Naive thymus-derived CD4-positive, alpha-beta T cell (primary cell): ENCODE measurements around the gene MGAT4B. TPM values are rescaled to one million over a fixed set of nuclear protein-coding genes. Genes with fewer than 3 reads are reported as not detected.
A peak's percentile ranks its signal among the peaks of the same experiment; 100 is the strongest.
"Not testable (repeated sequence)": the region's sequence is repeated elsewhere in the genome, so short reads cannot be mapped to it uniquely, and the experiment has no call there.

Source experiments
- ATAC-seq: fragments of 150-1000 bp; cut with Tn5 transposase; 2 replicates; pipeline ENCODE4 v1.10.0; 2021; ENCODE audit warnings: mild to moderate bottlenecking, moderate library complexity
- CTCF ChIA-PET: fragments of 350-600 bp; sonication (Branson Sonifier 250); formaldehyde crosslinking; loops from one replicate; lab custom pipeline; 2021; ENCODE audit warnings: antibody characterized with exemption; lab: Charles Lee
- POLR2A ChIA-PET: fragments of 350-600 bp; sonication (Branson Sonifier 250); formaldehyde crosslinking; loops from one replicate; lab custom pipeline; 2021; ENCODE audit warnings: antibody characterized with exemption, inconsistent platforms; lab: Charles Lee
- DNase-seq, 9 donors: peaks; one replicate each; pipeline versions ENCODE4 v3.0.0 to v3.0.0-alpha.2; 2020 to 2022; ENCODE audit warnings: mixed read lengths in 1 of 9
- H3K27ac ChIP-seq: one replicate; pipeline ENCODE4 v1.7.0; 2013; ENCODE audit warnings: mild to moderate bottlenecking, low read depth, low read length, moderate library complexity
- H3K27me3 ChIP-seq, 2 donors: one replicate each; pipeline ENCODE4 v1.7.0; 2013; ENCODE audit warnings: low read length in 2 of 2, mild to moderate bottlenecking in 2 of 2, moderate library complexity in 2 of 2; ENCODE audit not compliant: control insufficient read depth in 2 of 2, insufficient read depth in 2 of 2
- H3K36me3 ChIP-seq, 3 experiments: 1 replicate in 2 of 3; 2 replicates in 1 of 3; pipeline ENCODE4 v1.7.0; 2013; ENCODE audit warnings: low read length in 3 of 3, mild to moderate bottlenecking in 3 of 3, moderate library complexity in 1 of 3; ENCODE audit not compliant: insufficient read depth in 3 of 3, control insufficient read depth in 2 of 3
- H3K4me1 ChIP-seq, 2 donors: one replicate each; pipeline ENCODE4 v1.7.0; 2013; ENCODE audit warnings: low read length in 2 of 2, mild to moderate bottlenecking in 2 of 2, moderate library complexity in 1 of 2; ENCODE audit not compliant: control insufficient read depth in 2 of 2, insufficient read depth in 2 of 2
- H3K4me3 ChIP-seq: 2 replicates; pipeline ENCODE4 v1.7.0; 2013; ENCODE audit warnings: mild to moderate bottlenecking, low read length
- H3K9me3 ChIP-seq, 3 experiments: 1 replicate in 2 of 3; 2 replicates in 1 of 3; pipeline ENCODE4 v1.7.0; 2013; ENCODE audit warnings: low read length in 3 of 3; ENCODE audit not compliant: control insufficient read depth in 2 of 3
- H3K27ac Mint-ChIP-seq, 9 donors: one replicate each; pipeline ENCODE4 v1.8.0; 2020 to 2022; ENCODE audit warnings: mixed read lengths in 9 of 9, mild to moderate bottlenecking in 8 of 9, moderate library complexity in 5 of 9, inconsistent platforms in 2 of 9
- H3K27me3 Mint-ChIP-seq, 5 donors: one replicate each; pipeline ENCODE4 v1.8.0; 2021 to 2022; ENCODE audit warnings: mixed read lengths in 5 of 5, mild to moderate bottlenecking in 1 of 5
- H3K36me3 Mint-ChIP-seq, 5 donors: one replicate each; pipeline ENCODE4 v1.8.0; 2020 to 2022; ENCODE audit warnings: mixed read lengths in 5 of 5, mild to moderate bottlenecking in 3 of 5, inconsistent platforms in 1 of 5
- H3K4me1 Mint-ChIP-seq, 7 donors: one replicate each; pipeline ENCODE4 v1.8.0; 2020 to 2022; ENCODE audit warnings: mixed read lengths in 7 of 7, mild to moderate bottlenecking in 3 of 7, inconsistent platforms in 1 of 7
- H3K4me3 Mint-ChIP-seq, 10 donors: one replicate each; pipeline ENCODE4 v1.8.0; 2020 to 2022; ENCODE audit warnings: mild to moderate bottlenecking in 10 of 10, mixed read lengths in 10 of 10, moderate library complexity in 6 of 10, inconsistent platforms in 2 of 10
- H3K9me3 Mint-ChIP-seq, 11 donors: one replicate each; pipeline ENCODE4 v1.8.0; 2020 to 2022; ENCODE audit warnings: mixed read lengths in 11 of 11, mild to moderate bottlenecking in 4 of 11, inconsistent platforms in 1 of 11, moderate library complexity in 1 of 11
- intact Hi-C, 2 donors: fragments of 100-400 bp; cut with micrococcal nuclease; formaldehyde crosslinking; loops; one replicate each; pipeline ENCODE4 v1.15.1; 2023
- polyA plus RNA-seq, 2 donors: library from polyadenylated mRNA; unstranded; fragments of 300-500 nt; fragmentation: Illumina TruSeq; gene quantifications; one replicate each; pipeline ENCODE4 v1.2.3, GENCODE V29; 2021
- total RNA-seq, 6 experiments: library from RNA in 5 of 6; stranded (reverse) in 5 of 6; gene quantifications; 1 replicate in 5 of 6; 2 replicates in 1 of 6; pipeline ENCODE4 v1.2.3 and lab custom pipeline; 2021 to 2026

MGAT4B gene
- total and polyA plus RNA-seq, 7 experiments from 2014 or later, result 12.3 to 143 (median 114) TPM

DNA sequence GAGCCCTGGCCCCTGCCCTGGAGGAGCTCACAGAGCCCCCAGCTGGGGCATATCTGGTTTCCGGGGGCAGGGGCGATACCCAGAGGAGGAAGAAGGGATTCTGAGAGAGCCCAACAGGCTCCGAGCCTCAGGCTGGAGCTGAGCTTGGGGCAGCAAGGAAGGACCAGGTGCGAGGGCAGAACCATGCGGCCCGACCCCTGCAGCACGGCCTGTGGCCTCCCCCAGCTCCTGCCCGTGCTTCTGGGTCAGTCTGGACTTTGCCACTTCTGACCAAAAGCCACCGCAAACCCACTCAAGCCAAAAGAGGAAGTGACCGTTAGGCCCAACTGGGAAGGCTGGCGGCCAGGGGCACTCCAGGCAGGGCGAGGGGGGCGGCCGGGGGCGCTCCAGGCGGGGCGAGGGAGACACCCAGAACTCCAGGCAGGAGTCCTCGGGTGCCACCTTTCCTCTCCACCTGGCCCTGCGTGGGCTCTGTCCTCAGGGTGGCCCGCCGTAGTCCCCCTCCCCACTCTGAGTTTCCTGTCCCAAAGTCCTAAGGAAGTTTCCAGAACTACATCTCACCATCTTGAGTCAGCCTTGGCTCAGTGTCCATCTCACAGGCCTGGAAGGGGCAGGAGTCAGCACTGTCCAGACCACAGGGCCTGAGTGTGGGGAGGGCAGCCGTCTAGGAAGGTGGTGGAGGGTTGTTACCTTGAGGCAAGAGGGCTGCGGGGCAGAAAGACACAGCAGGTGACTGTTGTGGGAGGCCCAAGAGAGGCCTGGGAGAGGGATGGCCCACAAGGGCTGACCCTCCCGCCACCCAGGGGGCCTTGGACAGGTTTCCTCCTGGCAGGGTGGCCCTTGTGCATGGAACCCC lies 13.8 kb downstream of the MGAT4B start:
- POLR2A ChIA-PET, result interaction anchor here (1.0 to 2.3 kb wide), 6 partner anchors 29 to 169 kb away, joined by 3 to 8 read pairs (median 5); partner anchors contain the start of genes HNRNPH1, MAML1 and MRNIP
- Mint-ChIP-seq H3K9me3 (peaks cover 0 to 6% (median 0%) of the 10 kb centered on the region in 11 donors), H3K4me3 (peak overlapping the region in 9 of 10 donors; percentile 43 to 79 (median 61)), H3K4me1 (peaks cover 20 to 33% (median 27%) of the 10 kb centered on the region in 7 donors), H3K36me3 (peaks cover 0 to 4% (median 0%) of the 10 kb centered on the region in 5 donors), H3K27ac (peak overlapping the region in 6 of 9 donors; percentile 75 to 86 (median 82)), H3K27me3 (no peaks in the 10 kb centered on the region)
- ATAC-seq (no peak), DNase-seq (no peak)
- Histone ChIP-seq H3K4me1 (peaks cover 24 to 28% of the 10 kb centered on the region in 2 donors), H3K36me3 (no peaks in the 10 kb centered on the region), H3K4me3 (no peak overlapping the region), H3K27me3 (no peaks in the 10 kb centered on the region), H3K27ac (peak overlapping the region; percentile 45), H3K9me3 (no peaks in the 10 kb centered on the region)
- CTCF ChIA-PET, result interaction anchor here (0.5 to 1.7 kb wide), 4 partner anchors 10 to 523 kb away, joined by 3 to 5 read pairs (median 4); partner anchors contain the start of gene MAML1
- intact Hi-C loops, result no loop called here

- POLR2A ChIA-PET, result interaction anchor here (0.6 to 1.2 kb wide), 3 partner anchors 30 to 1464 kb away, joined by 3 to 4 read pairs (median 4); partner anchors contain the start of gene HNRNPH1
- ATAC-seq, result no peak
- Histone ChIP-seq H3K9me3 (no peaks in the 10 kb centered on the region), H3K27ac (no peak overlapping the region), H3K4me1 (peaks cover 24 to 28% of the 10 kb centered on the region in 2 donors), H3K27me3 (no peaks in the 10 kb centered on the region), H3K36me3 (no peaks in the 10 kb centered on the region), H3K4me3 (no peak overlapping the region)
- H3K27ac Mint-ChIP-seq, result peak overlapping the region in 6 of 9 donors; percentile 43 to 86 (median 64)
- H3K27me3 Mint-ChIP-seq, result no peaks in the 10 kb centered on the region
- CTCF ChIA-PET, result interaction anchor here (0.5 to 0.6 kb wide), 2 partner anchors 131 to 524 kb away, joined by 3 to 5 read pairs; no protein-coding TSS in a partner anchor
- H3K9me3 Mint-ChIP-seq, result peaks cover 0 to 6% (median 0%) of the 10 kb centered on the region in 11 donors
- H3K4me3 Mint-ChIP-seq, result peak overlapping the region in 3 of 10 donors; percentile 14 to 40 (median 38)
- DNase-seq, result no peak
- peaks cover 19 to 33% (median 27%) of the 10 kb centered on the region in 7 donors for H3K4me1 Mint-ChIP-seq
- peaks cover 0 to 3% (median 0%) of the 10 kb centered on the region in 5 donors for H3K36me3 Mint-ChIP-seq
- intact Hi-C loops, result no loop called here
These were observed 14.6 kb downstream of the MGAT4B start for GRCh38 chr5:179791881-179792611.

DNA sequence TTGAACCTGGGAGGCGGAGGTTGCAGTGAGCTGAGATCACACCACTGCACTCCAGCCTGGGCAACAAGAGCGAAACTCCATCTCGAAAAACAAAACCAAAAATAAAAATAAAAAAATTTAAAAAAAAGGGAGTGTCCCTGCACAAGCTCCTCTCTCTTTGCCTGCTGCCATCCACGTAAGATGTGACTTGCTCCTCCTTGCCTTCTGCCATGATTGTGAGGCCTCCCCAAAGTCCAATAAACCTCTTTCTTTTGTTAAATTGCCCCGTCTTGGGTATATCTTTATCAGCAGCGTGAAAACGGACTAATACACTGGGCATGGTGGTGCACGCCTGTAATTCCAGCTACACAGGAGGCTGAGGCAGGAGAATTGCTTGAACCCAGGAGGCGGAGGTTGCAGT lies 17.4 kb downstream of the MGAT4B start:
- H3K9me3 Mint-ChIP-seq, H3K4me1 ChIP-seq, H3K4me3 Mint-ChIP-seq, DNase-seq, CTCF ChIA-PET, H3K27me3 Mint-ChIP-seq, H3K27me3 ChIP-seq, ATAC-seq, H3K36me3 Mint-ChIP-seq, H3K27ac ChIP-seq, H3K4me3 ChIP-seq, H3K36me3 ChIP-seq, H3K9me3 ChIP-seq, H3K27ac Mint-ChIP-seq, intact Hi-C loops: not testable (repeated sequence)
- POLR2A ChIA-PET, result interaction anchor here (0.7 kb wide), 1 partner anchor 52 kb away, joined by 5 read pairs; no protein-coding TSS in a partner anchor
- peaks cover 14 to 23% (median 17%) of the 10 kb centered on the region in 7 donors for H3K4me1 Mint-ChIP-seq

DNA sequence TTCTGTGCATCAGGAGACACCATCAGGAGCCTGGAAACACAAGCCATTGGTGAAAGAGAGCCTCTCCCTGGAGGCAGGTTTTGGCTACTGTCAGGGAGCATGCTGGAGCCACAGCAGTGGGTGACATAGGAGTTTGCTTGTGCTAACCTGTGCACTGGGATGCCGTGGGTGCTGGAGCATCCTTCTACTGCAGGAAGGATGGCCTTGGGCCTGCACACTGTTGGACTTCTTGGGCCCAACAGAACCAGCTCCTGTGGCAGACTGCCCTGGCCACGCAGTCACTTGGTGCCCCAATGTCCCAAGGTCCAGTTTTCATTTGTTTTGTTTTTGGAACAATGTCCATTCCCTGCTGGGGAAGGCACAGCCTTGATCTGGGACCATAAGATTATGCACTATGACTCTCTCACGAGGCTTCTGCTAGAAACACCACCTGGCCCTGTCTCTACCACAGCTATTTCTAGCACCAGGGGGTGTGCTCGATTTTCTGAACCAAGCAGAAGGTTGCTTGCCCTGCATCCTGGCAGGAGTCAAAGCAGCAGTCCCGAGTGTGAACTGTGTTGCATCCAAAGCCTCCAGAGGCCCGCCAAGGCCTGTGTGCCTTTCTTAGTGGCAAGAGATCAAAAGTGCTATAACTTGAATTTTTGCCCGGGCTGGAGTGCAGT lies 18.3 kb downstream of the MGAT4B start:
- ATAC-seq (no peak), DNase-seq (no peak)
- H3K4me3 Mint-ChIP-seq, result no peak overlapping the region
- peaks cover 0 to 3% (median 0%) of the 10 kb centered on the region in 5 donors for H3K36me3 Mint-ChIP-seq
- CTCF ChIA-PET, result no interaction called here
- Histone ChIP-seq H3K36me3 (no peaks in the 10 kb centered on the region), H3K4me1 (no peaks in the 10 kb centered on the region), H3K27ac (no peak overlapping the region), H3K9me3 (no peaks in the 10 kb centered on the region), H3K27me3 (no peaks in the 10 kb centered on the region), H3K4me3 (no peak overlapping the region)
- intact Hi-C loops, result no loop called here
- no peak overlapping the region for H3K27ac Mint-ChIP-seq
- H3K9me3 Mint-ChIP-seq, result peaks cover 0 to 2% (median 0%) of the 10 kb centered on the region in 11 donors
- peaks cover 5 to 14% (median 8%) of the 10 kb centered on the region in 7 donors for H3K4me1 Mint-ChIP-seq
- H3K27me3 Mint-ChIP-seq, result no peaks in the 10 kb centered on the region
- POLR2A ChIA-PET, result interaction anchor here (0.6 to 1.0 kb wide), 3 partner anchors 30 to 57 kb away, joined by 3 to 4 read pairs (median 3); no protein-coding TSS in a partner anchor

GRCh38 chr5:179786861-179787260 lies 19.8 kb downstream of the MGAT4B start:
- DNase-seq (no peak), ATAC-seq (no peak)
- no peaks in the 10 kb centered on the region for H3K9me3 ChIP-seq
- peaks cover 0 to 4% (median 0%) of the 10 kb centered on the region in 3 experiments for H3K36me3 ChIP-seq
- H3K27me3 ChIP-seq, result no peaks in the 10 kb centered on the region
- CTCF ChIA-PET, result interaction anchor here (1.0 kb wide), 1 partner anchor 15 kb away, joined by 4 read pairs; no protein-coding TSS in a partner anchor
- POLR2A ChIA-PET, result no interaction called here
- H3K4me3 ChIP-seq, result no peak overlapping the region
- Mint-ChIP-seq H3K4me1 (peaks cover 0 to 2% (median 0%) of the 10 kb centered on the region in 7 donors), H3K4me3 (no peak overlapping the region), H3K9me3 (peaks cover 0 to 2% (median 0%) of the 10 kb centered on the region in 11 donors), H3K36me3 (peaks cover 0 to 3% (median 0%) of the 10 kb centered on the region in 5 donors), H3K27me3 (no peaks in the 10 kb centered on the region), H3K27ac (no peak overlapping the region)
- H3K27ac ChIP-seq, result no peak overlapping the region
- intact Hi-C loops, result no loop called here
- no peaks in the 10 kb centered on the region for H3K4me1 ChIP-seq
